GM11168 (cell line): ENCODE measurements around the gene MRPS35.

Source experiments
- in situ Hi-C: fragments of 300-500 bp; cut with MboI; formaldehyde crosslinking; loops from one replicate; pipeline ENCODE4 v1.12.0; 2022; ENCODE audit warnings: low sequenced_read_pairs; ENCODE audit not compliant: unreplicated experiment

The MRPS35 gene

GRCh38 chr12:27769142-27769673 is 58.6 kb downstream of the MRPS35 start:
- in situ Hi-C loops: no loop called here

DNA sequence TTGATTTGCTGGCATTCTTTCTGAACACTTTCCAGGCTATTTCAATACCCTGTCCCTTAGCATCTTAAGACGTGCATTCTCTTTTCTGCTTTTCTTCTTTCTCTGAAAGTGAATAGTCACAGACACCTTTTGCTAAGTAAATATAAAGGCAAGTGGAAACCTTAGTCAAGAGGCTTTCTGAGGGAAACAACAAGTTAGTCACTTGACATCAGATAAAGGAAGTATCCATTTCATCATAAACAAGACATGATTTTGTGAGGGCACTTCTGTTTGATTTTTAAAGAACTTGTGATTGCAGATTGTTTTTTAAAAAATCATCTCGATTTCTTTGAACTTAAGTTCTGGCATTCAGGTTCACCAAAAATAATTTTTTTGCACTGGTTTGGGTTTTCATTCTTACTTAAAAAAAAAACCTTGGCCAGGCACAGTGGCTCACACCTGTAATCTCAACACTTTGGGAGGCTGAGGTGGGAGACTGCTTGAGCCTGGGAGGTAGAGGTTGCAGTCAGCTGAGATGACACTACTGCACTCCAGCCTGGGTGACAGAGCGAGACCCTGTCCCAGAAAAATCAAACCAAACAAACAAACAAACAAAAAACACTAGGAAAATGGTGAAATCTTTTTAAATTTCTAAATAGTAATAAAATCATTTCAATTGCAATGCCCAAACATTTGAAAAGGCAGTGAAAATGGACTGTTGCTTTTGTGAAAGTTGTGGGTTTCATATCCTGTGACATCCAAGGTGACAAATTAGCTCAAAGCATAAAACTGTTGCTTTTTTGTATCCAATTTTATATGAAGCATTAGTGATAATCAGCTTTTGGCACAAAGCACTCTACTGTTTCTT is 61.1 kb downstream of the MRPS35 start:
- in situ Hi-C loops: no loop called here

- in situ Hi-C loops: no loop called here
These were observed 61.9 kb downstream of the MRPS35 start for GRCh38 chr12:27772328-27773049.

DNA sequence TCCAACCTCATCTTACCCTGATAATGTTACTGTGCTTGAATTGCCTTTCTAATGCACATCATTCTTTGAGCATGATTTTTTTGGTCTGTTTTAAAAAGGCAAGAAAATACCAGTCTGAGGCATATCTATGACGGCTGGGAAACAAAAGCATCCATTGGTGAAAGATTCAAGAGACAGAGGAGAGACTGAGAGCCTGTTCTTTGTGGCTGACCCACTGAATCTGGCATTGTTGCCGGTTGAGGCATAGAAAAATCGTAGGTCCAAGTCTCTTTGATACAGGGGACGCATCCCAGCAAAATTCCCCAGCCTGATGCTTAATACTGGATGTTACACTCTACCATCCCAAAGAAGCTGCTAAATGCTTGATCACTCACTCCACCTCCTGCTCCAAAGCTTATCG is 66.5 kb downstream of the MRPS35 start:
- in situ Hi-C loops: no loop called here

DNA sequence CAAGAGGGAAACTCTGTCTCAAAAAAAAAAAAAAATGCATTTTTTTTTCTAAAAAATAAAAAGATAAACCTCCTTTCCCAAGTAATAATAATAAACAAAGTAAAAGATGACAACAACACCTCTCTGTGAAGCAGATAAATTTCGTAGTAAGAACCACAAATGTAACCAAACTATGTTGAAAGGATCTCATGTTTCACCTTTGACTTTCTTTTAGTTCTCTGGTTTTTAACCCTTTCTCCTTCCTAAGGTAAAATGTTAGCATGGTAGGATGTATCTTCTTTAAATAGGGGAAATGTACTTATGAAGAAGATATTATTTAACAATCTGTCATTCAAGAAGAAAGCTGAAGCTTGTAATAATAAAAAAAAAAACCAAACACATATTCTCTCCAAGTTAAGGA is 67.6 kb downstream of the MRPS35 start:
- in situ Hi-C loops: no loop called here

DNA sequence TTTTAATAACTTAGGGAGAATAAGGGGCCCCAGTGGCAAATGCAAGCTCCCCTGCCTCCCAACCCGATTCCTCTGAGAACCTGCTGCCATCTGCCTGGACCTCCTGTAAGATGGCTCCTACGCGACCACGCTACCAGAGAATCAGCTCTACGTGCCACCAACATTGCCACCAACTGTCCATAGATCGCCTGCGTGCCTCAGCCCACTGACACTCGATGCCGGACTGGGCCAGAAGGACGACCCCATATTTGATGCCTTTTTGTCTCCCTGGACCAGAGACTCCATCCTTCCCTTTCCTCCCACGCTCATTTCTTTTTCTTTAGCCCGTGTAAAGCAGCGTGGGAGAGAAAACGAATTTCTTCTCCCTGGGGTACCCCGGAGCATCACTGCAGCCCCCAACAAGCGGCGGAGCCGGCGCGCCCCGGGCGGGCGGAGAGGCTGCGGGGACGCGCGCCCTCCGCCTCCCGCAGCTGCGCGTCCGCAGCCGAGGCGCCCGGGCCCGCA is 68.8 kb downstream of the MRPS35 start:
- in situ Hi-C loops: no loop called here

GRCh38 chr12:27779920-27780611 is 69.4 kb downstream of the MRPS35 start, which contains the start of the genes KLHL42 and MANSC4:
TSS of gene KLHL42 (plus strand) at chr12:27780233. CDS start at chr12:27780331, 98 bp downstream.
TSS of gene MANSC4 (minus strand) at chr12:27780236. CDS start at chr12:27771276, 8,960 bp downstream.
- in situ Hi-C loops: no loop called here

DNA sequence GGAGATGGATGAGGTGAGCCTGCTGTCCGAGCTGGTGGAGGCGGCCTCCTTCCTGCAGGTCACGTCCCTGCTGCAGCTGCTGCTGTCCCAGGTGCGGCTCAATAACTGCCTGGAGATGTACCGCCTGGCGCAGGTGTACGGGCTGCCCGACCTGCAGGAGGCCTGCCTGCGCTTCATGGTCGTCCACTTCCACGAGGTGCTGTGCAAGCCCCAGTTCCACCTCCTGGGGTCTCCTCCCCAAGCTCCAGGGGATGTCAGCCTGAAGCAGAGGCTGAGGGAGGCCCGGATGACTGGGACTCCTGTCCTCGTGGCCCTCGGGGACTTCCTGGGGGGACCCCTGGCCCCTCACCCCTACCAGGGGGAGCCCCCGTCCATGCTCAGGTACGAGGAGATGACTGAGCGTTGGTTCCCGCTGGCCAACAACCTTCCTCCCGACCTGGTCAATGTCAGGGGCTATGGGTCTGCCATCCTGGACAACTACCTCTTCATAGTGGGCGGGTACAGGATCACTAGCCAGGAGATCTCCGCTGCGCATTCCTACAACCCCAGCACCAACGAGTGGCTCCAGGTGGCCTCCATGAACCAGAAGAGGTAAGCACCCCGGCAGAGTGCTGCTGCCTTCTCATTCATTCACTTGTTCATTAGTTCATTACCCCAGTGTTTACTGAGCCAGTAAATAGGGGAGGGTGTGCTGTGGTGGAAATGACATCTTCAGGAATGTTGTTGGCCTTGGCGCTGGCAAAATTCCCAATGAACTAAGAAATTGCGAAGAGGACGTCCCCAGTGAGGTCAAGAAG is 70.2 kb downstream of the MRPS35 start:
- in situ Hi-C loops: no loop called here

DNA sequence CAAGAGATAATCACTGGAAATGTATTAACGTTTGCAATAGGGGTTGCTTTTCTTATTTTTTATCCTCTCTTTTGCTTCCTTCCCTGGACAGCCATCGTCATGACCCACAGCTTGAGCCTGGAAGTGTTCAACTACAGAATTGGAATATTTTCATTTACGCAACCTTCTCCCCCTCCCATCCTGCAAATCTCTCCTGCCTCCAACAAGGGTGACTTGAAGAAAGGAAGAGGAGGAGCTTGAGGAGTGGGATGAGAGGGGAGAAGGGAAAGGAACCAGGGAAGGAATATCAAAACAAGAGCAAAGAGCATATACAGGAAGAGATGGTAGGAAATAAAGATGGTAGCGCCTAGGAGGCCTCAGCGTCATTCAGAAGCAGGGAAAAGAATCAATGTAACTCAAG is 71.0 kb downstream of the MRPS35 start:
- in situ Hi-C loops: no loop called here

DNA sequence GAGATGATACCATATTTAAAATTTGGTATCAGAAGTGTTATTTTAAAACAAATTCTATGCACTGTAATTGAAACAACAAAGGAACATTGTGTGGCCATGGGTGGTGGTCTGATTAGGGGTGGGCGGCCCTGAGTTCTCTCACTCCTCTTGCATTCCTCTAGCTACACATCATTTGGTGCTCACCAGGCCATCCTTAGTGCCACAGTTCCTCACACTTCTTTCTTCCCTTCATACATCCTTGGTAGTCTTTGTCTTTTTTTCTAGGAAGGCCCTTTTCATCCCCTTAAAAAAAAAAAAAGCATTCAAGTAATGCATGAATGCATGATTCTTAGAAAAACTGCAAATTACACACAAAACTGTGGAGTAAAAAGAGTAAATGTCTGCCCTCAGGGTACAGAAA is 71.8 kb downstream of the MRPS35 start:
- in situ Hi-C loops: no loop called here

DNA sequence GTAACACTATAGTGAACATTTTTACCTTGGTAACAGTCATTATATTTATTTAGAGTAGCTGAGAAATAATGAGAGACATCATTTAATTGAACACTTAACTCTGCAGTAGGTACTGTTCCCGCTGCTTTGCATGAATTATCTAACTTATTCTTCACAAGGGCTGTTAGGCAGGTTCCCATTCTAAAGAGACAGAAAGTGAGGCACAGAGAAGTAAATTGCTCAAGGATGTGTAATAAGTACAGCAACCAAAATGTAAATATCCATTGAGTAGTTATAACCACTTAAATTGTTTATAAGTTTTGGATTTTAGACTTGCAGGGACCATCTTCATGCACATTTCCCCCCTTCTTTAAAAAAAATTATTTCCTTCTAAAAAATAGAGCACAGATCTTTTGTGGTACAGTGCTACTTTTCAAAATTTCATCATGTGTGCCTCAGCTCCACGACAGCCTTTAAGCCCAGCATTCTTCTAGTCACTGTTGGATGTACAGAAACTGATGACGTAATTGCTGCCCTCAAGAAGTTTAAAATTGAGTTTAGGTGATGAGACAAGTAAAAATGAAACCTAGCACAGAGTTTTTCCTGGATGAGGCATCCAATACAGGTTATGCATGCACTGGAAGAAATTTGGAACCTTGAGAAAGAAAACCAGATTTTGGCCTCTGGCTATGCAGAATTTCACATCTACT is 75.4 kb downstream of the MRPS35 start:
- in situ Hi-C loops: no loop called here

DNA sequence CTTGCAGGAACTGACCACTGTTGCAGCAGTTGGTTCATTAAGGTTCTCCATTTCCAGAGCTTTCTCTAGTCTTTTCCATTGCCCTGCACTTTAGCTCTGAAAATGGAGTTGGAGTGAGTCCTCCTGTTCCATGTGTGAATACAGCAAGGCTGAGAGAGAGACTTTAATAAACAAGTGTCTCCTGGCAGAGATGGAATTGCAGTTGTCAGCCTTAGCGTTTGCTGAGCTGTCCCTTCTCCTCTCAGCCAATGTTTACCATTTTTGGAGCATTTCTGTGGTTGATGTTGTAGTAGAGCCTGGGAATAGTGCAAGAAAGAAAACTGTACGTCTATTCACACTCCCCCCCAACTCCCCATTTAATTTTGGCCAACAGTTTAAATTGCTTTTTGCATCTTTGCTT is 76.9 kb downstream of the MRPS35 start:
- in situ Hi-C loops: no loop called here

- in situ Hi-C loops: no loop called here
These were observed 79.5 kb downstream of the MRPS35 start for GRCh38 chr12:27790179-27790578.

- in situ Hi-C loops: no loop called here
These were observed 84.4 kb downstream of the MRPS35 start for GRCh38 chr12:27794818-27795584.

DNA sequence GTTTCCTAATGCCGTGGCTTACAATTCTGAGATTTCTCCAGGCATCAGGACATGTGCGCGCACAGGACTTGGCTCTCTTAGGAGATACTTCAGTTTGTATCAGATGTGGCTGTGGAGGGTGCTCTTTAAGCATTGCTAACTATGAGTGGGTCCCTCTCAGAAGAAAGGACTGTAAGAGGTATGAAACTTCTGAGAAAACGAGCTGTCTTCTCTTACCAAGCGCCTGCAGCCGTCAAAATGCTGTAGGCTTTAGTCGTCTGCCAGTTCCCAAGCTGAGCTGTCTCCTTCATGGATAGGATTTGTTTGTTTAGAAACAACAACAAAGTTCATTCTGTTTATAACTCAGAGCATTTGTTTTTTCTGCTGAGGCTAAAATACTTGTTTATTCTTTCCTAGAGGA is 85.5 kb downstream of the MRPS35 start:
- in situ Hi-C loops: no loop called here

GRCh38 chr12:27797301-27798025 is 86.8 kb downstream of the MRPS35 start:
- in situ Hi-C loops: no loop called here

- in situ Hi-C loops: no loop called here
These were observed 90.2 kb downstream of the MRPS35 start for GRCh38 chr12:27800819-27801218.

- in situ Hi-C loops: no loop called here
These were observed 91.0 kb downstream of the MRPS35 start for GRCh38 chr12:27801630-27802029.
